Measurements from ENCODE around the gene RGS1. TPM values are rescaled to one million over a fixed set of nuclear protein-coding genes. Genes with fewer than 3 reads are reported as not detected.

The RGS1 gene
- total and polyA plus RNA-seq, 2 of the 4 experiments (the other 2 are of a cell fraction), result not detected

DNA sequence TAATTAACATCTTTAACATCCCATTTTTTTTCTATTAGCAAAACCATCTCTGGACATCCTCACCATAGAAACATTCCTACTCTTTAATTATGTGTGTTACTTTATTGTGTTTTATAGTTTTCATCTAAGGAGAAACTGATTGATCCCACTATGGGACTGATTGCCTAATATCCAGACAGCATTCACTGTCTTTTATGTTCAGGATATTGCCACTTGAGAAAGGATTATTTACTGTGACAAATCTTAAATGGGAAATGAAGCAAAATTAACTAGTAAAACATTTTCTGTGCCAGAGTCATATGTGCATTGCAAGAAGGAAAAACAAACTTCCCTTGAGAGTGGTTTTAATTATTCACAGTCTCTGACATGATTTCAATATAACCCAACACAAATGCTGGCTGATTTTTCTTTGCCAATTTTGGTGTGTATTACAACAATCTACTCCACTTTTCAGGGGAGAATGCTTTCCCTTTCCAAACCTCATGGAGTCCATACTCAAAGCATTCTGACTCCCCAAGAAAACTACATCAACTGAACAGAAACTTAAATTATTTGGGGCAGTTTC is 44.6 kb downstream of the RGS1 start (continued):
- TF ChIP-seq CHD1 (IDR thresholded peaks at IDR 0.05; ENCODE audit: low read depth, low read length) (no peak), MAFK (IDR thresholded peaks at IDR 0.05; ENCODE audit: low read depth, low read length) (no peak), POLR2A (IDR thresholded peaks at IDR 0.05; ENCODE audit: low read depth, low read length) (no peak)

DNA sequence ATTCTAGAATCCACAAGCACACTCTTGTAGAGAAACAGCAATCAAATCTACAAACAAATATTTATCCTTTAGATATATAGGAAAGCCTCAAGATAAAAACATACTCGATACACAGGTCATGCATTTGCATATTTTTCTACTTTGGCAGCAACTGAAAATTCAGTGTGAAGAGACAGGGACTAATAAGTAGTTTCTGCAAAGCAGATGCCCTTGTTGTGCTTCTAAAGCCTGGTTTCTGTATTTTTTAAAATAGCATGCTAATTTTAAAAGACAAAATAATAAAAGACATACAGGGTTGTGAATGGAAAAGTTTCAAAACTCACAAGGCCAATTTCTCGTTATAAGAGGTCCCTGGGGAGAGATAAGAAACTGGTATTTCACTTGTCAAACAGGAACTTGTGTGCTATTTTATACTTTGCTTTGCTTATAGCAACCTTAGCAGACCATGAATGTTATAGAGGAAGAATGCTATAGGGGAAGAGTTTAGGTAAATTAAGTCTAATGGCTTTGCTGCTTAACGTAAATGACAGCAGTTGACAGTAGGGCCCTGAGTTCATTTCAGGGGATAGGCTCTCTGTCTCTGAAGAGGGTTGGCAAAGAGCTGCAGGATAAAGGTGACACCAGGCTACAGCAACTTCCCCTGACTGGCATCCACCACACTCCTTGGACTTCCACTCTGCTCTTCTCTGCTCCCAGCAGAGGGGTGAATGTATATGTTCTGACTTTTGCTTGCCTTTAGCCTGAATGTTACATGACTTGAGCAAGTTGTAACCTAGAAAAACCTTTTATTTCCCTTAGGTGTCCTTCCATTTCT is 51.0 kb downstream of the RGS1 start:
- dilution Hi-C loops (cut with HindIII; ENCODE audit: low sequenced_read_pairs, unreplicated experiment), result no loop called here
- Histone ChIP-seq H2BK120ac (ENCODE audit: low read depth, low read length) (no peak overlapping the region), H2AK9ac (replicated peaks; ENCODE audit: low read depth, low read length, poor library complexity) (no peak overlapping the region), H3K56ac (ENCODE audit: extremely low read depth, insufficient read depth, low read length) (no peak overlapping the region), H3K36me3 (ENCODE audit: control insufficient read depth, insufficient read depth, low read length) (no peaks in the 10 kb centered on the region), H3K9me1 (ENCODE audit: insufficient read depth, low read length) (no peaks in the 10 kb centered on the region), H2BK5ac (ENCODE audit: low read depth, low read length, poor library complexity, severe bottlenecking) (no peak overlapping the region), H4K20me1 (ENCODE audit: insufficient read depth, low read length) (no peaks in the 10 kb centered on the region), H3K4ac (ENCODE audit: low read depth, low read length) (no peak overlapping the region), H4K5ac (ENCODE audit: low read depth, low read length) (no peak overlapping the region), H4K8ac (ENCODE audit: low read depth in 2 of 2, low read length in 2 of 2) (no peak overlapping the region), H2BK20ac (ENCODE audit: low read depth, low read length) (no peak overlapping the region), H3K27me3 (ENCODE audit: control insufficient read depth, insufficient read depth, low read length) (no peaks in the 10 kb centered on the region), H3K14ac (replicated peaks; ENCODE audit: low read depth, low read length) (no peak overlapping the region), H3K23ac (ENCODE audit: low read depth, low read length) (no peak overlapping the region), H3K18ac (ENCODE audit: low read depth, low read length) (no peak overlapping the region), H3K4me2 (ENCODE audit: low read depth, low read length) (no peak overlapping the region), H3K4me3 (ENCODE audit: insufficient read depth, low read depth, low read length) (no peak overlapping the region), H3K4me1 (ENCODE audit: control insufficient read depth, insufficient read depth, low read length) (no peaks in the 10 kb centered on the region; the same call in 1 of the 2 replicates), H3K79me1 (ENCODE audit: low read depth in 1 of 2, low read length in 2 of 2) (no peaks in the 10 kb centered on the region), H3K27ac (ENCODE audit: insufficient read depth, low read length) (no peak overlapping the region), H4K91ac (ENCODE audit: insufficient read depth, low read depth, low read length) (no peak overlapping the region), H2AK5ac (ENCODE audit: low read depth, low read length) (no peak overlapping the region), H3K9ac (ENCODE audit: low read depth, low read length) (no peak overlapping the region), H3K9me3 (ENCODE audit: control insufficient read depth, insufficient read depth, low read length) (no peaks in the 10 kb centered on the region), H2BK15ac (ENCODE audit: low read depth, low read length) (no peak overlapping the region), H2AFZ (replicated peaks; ENCODE audit: low read length, poor library complexity) (no peak overlapping the region)
- POLR2A ChIA-PET (ENCODE audit: unreplicated experiment), result interaction anchor here (0.7 kb wide), 1 partner anchor 649 kb away, joined by 4 read pairs; no protein-coding TSS in a partner anchor
- ATAC-seq (ENCODE audit: low read depth) (no peak), DNase-seq (no peak)
- in situ Hi-C loops (cut with MboI; ENCODE audit: low sequenced_read_pairs), result no loop called here
- intact Hi-C loops (cut with micrococcal nuclease), result loop anchor here (2.0 kb wide), 1 partner anchor 178 kb away; no protein-coding TSS in a partner anchor
- CTCF ChIA-PET, result no interaction called here
- no TSS peak for BruUV-seq (replicated peaks)
- 80% methylated on average over 1 of the region's 3 CpGs; no CpG with 5 or more reads in 1 of the 2 experiments for WGBS, 2 experiments (ENCODE audit: extremely low coverage in 2 of 2, insufficient read length in 1 of 2)
- TF ChIP-seq FOS (IDR thresholded peaks at IDR 0.05; ENCODE audit: low read depth, low read length), result no peak
- TF ChIP-seq CHD1 (IDR thresholded peaks at IDR 0.05; ENCODE audit: low read depth, low read length), result no peak
- TF ChIP-seq, protein P1, sequence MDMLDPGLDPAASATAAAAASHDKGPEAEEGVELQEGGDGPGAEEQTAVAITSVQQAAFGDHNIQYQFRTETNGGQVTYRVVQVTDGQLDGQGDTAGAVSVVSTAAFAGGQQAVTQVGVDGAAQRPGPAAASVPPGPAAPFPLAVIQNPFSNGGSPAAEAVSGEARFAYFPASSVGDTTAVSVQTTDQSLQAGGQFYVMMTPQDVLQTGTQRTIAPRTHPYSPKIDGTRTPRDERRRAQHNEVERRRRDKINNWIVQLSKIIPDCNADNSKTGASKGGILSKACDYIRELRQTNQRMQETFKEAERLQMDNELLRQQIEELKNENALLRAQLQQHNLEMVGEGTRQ (IDR thresholded peaks at IDR 0.05; ENCODE audit: low read depth, low read length), result no peak
- TF ChIP-seq MAZ (IDR thresholded peaks at IDR 0.05; ENCODE audit: borderline replicate concordance, low read depth, low read length), result no peak
- TF ChIP-seq NFE2L2 (IDR thresholded peaks at IDR 0.05; ENCODE audit: low read depth, low read length), result no peak
- TF ChIP-seq, protein P2, sequence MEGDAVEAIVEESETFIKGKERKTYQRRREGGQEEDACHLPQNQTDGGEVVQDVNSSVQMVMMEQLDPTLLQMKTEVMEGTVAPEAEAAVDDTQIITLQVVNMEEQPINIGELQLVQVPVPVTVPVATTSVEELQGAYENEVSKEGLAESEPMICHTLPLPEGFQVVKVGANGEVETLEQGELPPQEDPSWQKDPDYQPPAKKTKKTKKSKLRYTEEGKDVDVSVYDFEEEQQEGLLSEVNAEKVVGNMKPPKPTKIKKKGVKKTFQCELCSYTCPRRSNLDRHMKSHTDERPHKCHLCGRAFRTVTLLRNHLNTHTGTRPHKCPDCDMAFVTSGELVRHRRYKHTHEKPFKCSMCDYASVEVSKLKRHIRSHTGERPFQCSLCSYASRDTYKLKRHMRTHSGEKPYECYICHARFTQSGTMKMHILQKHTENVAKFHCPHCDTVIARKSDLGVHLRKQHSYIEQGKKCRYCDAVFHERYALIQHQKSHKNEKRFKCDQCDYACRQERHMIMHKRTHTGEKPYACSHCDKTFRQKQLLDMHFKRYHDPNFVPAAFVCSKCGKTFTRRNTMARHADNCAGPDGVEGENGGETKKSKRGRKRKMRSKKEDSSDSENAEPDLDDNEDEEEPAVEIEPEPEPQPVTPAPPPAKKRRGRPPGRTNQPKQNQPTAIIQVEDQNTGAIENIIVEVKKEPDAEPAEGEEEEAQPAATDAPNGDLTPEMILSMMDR (conservative IDR thresholded peaks at IDR 0.05; ENCODE audit: low read depth, low read length), result no peak
- no peak for TF ChIP-seq BHLHE40 (IDR thresholded peaks at IDR 0.05; ENCODE audit: low read depth, low read length)
- no peak for TF ChIP-seq CEBPB (IDR thresholded peaks at IDR 0.05; ENCODE audit: low read depth, low read length)
- TF ChIP-seq SMC3 (IDR thresholded peaks at IDR 0.05; ENCODE audit: low read depth, low read length), result no peak
- TF ChIP-seq RAD21 (IDR thresholded peaks at IDR 0.05; ENCODE audit: low read length), result no peak
- no peak for TF ChIP-seq RCOR1 (IDR thresholded peaks at IDR 0.05; ENCODE audit: insufficient replicate concordance, low read length)
- no peak for TF ChIP-seq MXI1 (IDR thresholded peaks at IDR 0.05; ENCODE audit: borderline replicate concordance, low read depth, low read length)
